ENCODE results near the gene FEV.

GRCh38 chr2:218980735-218981389, 4.1 kb downstream of the FEV start:
- TF ChIP-seq PBX3 (IDR thresholded peaks at IDR 0.05) (no peak), JUN (IDR thresholded peaks at IDR 0.05) (no peak), EP300 (IDR thresholded peaks at IDR 0.05) (no peak), CEBPB (IDR thresholded peaks at IDR 0.05) (no peak), CTCF (IDR thresholded peaks at IDR 0.05) (no peak), HMGXB4 (CRISPR knock-in tag; IDR thresholded peaks at IDR 0.05; ENCODE audit: borderline replicate concordance) (no peak), RFX5 (IDR thresholded peaks at IDR 0.05) (no peak), RNF2 (IDR thresholded peaks at IDR 0.05; ENCODE audit: borderline replicate concordance, low read depth) (no peak), ELK1 (IDR thresholded peaks at IDR 0.05; ENCODE audit: low read depth, low read length) (no peak), BHLHE40 (IDR thresholded peaks at IDR 0.05; ENCODE audit: low read depth, low read length) (no peak), POLR2A (IDR thresholded peaks at IDR 0.05; ENCODE audit: low read length) (no peak), REST (IDR thresholded peaks at IDR 0.05) (no peak)

Measured in A549 (cell line).